Transverse colon (tissue), 4 donors: ENCODE measurements around the gene DKK3. TPM values are rescaled to one million over a fixed set of nuclear protein-coding genes. Genes with fewer than 3 reads are reported as not detected.

Experiments
- DNase-seq: peaks from one replicate; pipeline ENCODE4 v3.0.0-alpha.2; 2019
- H3K27ac ChIP-seq, 4 donors: fragments of 200-600 bp; sonication (generic); 2 replicates each; pipeline ENCODE4 v1.5.1; 2016 to 2018; ENCODE audit warnings: inconsistent platforms in 4 of 4
- H3K27me3 ChIP-seq: fragments of 200-600 bp; sonication (generic); 2 replicates; pipeline ENCODE4 v1.5.1; 2017; ENCODE audit warnings: inconsistent platforms
- H3K36me3 ChIP-seq, 4 donors: fragments of 200-600 bp; sonication (generic); 2 replicates each; pipeline ENCODE4 v1.5.1; 2017 to 2019; ENCODE audit warnings: inconsistent platforms in 4 of 4
- H3K4me1 ChIP-seq, 4 donors: fragments of 200-600 bp; sonication (generic); 2 replicates each; pipeline ENCODE4 v1.5.1; 2017 to 2020; ENCODE audit warnings: inconsistent platforms in 4 of 4
- H3K4me3 ChIP-seq, 4 donors: fragments of 200-600 bp; sonication (generic); 1 replicate in 1 of 4; 2 replicates in 3 of 4; pipeline versions ENCODE4 v1.5.1 to v1.6.1; 2017 to 2019; ENCODE audit warnings: inconsistent platforms in 4 of 4
- H3K9me3 ChIP-seq, 2 donors: fragments of 200-600 bp; sonication (generic); 2 replicates each; pipeline ENCODE4 v1.5.1; 2017 to 2019; ENCODE audit warnings: inconsistent platforms in 2 of 2
- CTCF ChIP-seq, 5 experiments: fragments of 200-600 bp in 3 of 5; fragments of 450-650 bp in 2 of 5; sonication (generic) in 3 of 5; IDR thresholded peaks; 1 replicate in 2 of 5; 2 replicates in 3 of 5; pipeline ENCODE4 v1.5.1; 2016 to 2017; ENCODE audit warnings: antibody characterized with exemption in 5 of 5, inconsistent platforms in 3 of 5, mild to moderate bottlenecking in 2 of 5, moderate library complexity in 1 of 5
- EP300 ChIP-seq: sonication (generic); formaldehyde crosslinking; IDR thresholded peaks from one replicate; pipeline ENCODE4 v1.6.1; 2017; ENCODE audit warnings: antibody characterized with exemption, low read depth
- POLR2A ChIP-seq: fragments of 450-650 bp; IDR thresholded peaks from one replicate; pipeline ENCODE4 v1.6.1; 2016; ENCODE audit warnings: antibody characterized with exemption, mild to moderate bottlenecking, moderate library complexity
- POLR2AphosphoS5 ChIP-seq, 3 donors: sonication (generic); formaldehyde crosslinking; IDR thresholded peaks; one replicate each; pipeline ENCODE4 v1.6.1; 2016; ENCODE audit warnings: antibody characterized with exemption in 3 of 3
- WGBS, 2 donors: methylation state at CpG; one replicate each; pipeline ENCODE4 v1.1.5; 2018; ENCODE audit warnings: low coverage in 1 of 2; 5-methylcytosine and 5-hydroxymethylcytosine counted together
- in situ Hi-C, 4 donors: fragments of 200-750 bp; cut with MboI; loops; one replicate each; pipeline versions ENCODE4 v1.15.0 to v1.15.1; 2017; ENCODE audit warnings: low sequenced_read_pairs in 3 of 4, low pct_ligation_motif_present in 1 of 4, low pct_unique_long_range_greater_than_20kb in 1 of 4
- intact Hi-C: fragments of 100-400 bp; cut with DNase I; formaldehyde crosslinking; loops from one replicate; pipeline ENCODE4 v1.15.1; 2023; ENCODE audit warnings: low total_unique reads
- total RNA-seq, 4 donors: library from RNA; depleted of rRNA; stranded (reverse); fragments of >200 nt; gene quantifications; one replicate each; pipeline ENCODE4 v1.1.0, GENCODE V29; 2016

DKK3 gene
- total RNA-seq, 4 donors from 2014 or later = 27.2 to 181 (median 40.1) TPM

GRCh38 chr11:11985016-11985715 lies 23.3 kb downstream of the DKK3 start:
- WGBS, 2 donors = 90 to 100% methylated on average over 1 to 8 of the region's 8 CpGs
- Histone ChIP-seq H3K27ac (peak overlapping the region in 1 of 4 donors; percentile 3), H3K36me3 (no peaks in the 10 kb centered on the region), H3K9me3 (no peaks in the 10 kb centered on the region), H3K4me3 (no peak overlapping the region), H3K4me1 (peaks cover 3 to 6% (median 3%) of the 10 kb centered on the region in 4 donors), H3K27me3 (no peaks in the 10 kb centered on the region)
- no peak for DNase-seq
- in situ Hi-C loops (no loop called here), intact Hi-C loops (no loop called here)
- TF ChIP-seq EP300 (no peak), POLR2A (no peak), CTCF (IDR thresholded peaks at IDR 0.05) (no peak), POLR2AphosphoS5 (IDR thresholded peaks at IDR 0.05) (no peak)

- TF ChIP-seq POLR2AphosphoS5 (IDR thresholded peaks at IDR 0.05) (no peak), POLR2A (no peak), EP300 (no peak), CTCF (IDR thresholded peaks at IDR 0.05) (no peak)
- WGBS, 2 donors = 63 to 65% methylated on average over 5 of the region's 5 CpGs
- H3K27ac ChIP-seq = peak overlapping the region in 1 of 4 donors; percentile 3
Observed at GRCh38 chr11:11984563-11984962, 23.9 kb downstream of the DKK3 start.

GRCh38 chr11:11983427-11983826 lies 25.0 kb downstream of the DKK3 start:
- no peak for DNase-seq
- no peak for TF ChIP-seq CTCF (IDR thresholded peaks at IDR 0.05)
- TF ChIP-seq POLR2AphosphoS5 (IDR thresholded peaks at IDR 0.05) = no peak
- Histone ChIP-seq H3K9me3 (no peaks in the 10 kb centered on the region), H3K4me1 (peaks cover 6 to 13% (median 10%) of the 10 kb centered on the region in 4 donors), H3K36me3 (no peaks in the 10 kb centered on the region), H3K27ac (no peak overlapping the region), H3K4me3 (no peak overlapping the region), H3K27me3 (no peaks in the 10 kb centered on the region)
- WGBS, 2 donors = 83% methylated on average over 5 of the region's 5 CpGs; no CpG with 5 or more reads in 1 of the 2 donors
- in situ Hi-C loops (no loop called here), intact Hi-C loops (no loop called here)

More at GRCh38 chr11:11984563-11984962, 23.9 kb downstream of the DKK3 start:
- in situ Hi-C loops = no loop called here
- no peaks in the 10 kb centered on the region for H3K36me3 ChIP-seq
- no peak for DNase-seq
- intact Hi-C loops = no loop called here
- no peak overlapping the region for H3K4me3 ChIP-seq
- peaks cover 1 to 8% (median 5%) of the 10 kb centered on the region in 4 donors for H3K4me1 ChIP-seq
- no peaks in the 10 kb centered on the region for H3K27me3 ChIP-seq
- H3K9me3 ChIP-seq = no peaks in the 10 kb centered on the region

GRCh38 chr11:11982975-11983374 lies 25.5 kb downstream of the DKK3 start:
- no peak for DNase-seq

More at GRCh38 chr11:11982975-11983374, 25.5 kb downstream of the DKK3 start:
- TF ChIP-seq CTCF (IDR thresholded peaks at IDR 0.05) (no peak), POLR2A (no peak), POLR2AphosphoS5 (IDR thresholded peaks at IDR 0.05) (no peak), EP300 (no peak)
- Histone ChIP-seq H3K4me3 (no peak overlapping the region), H3K27me3 (no peaks in the 10 kb centered on the region), H3K4me1 (peaks cover 3 to 13% (median 8%) of the 10 kb centered on the region in 4 donors), H3K9me3 (no peaks in the 10 kb centered on the region), H3K27ac (no peak overlapping the region), H3K36me3 (no peaks in the 10 kb centered on the region)
- 85% methylated on average over 2 of the region's 2 CpGs; no CpG with 5 or more reads in 1 of the 2 donors for WGBS, 2 donors
- intact Hi-C loops = no loop called here
- in situ Hi-C loops = no loop called here
